Suprapubic skin (tissue), 3 donors: ENCODE measurements around the gene WNT11.

Source experiments
- CTCF ChIP-seq, 2 donors: fragments of 200-600 bp in 1 of 2; fragments of 450-650 bp in 1 of 2; sonication (generic) in 1 of 2; IDR thresholded peaks; one replicate each; pipeline ENCODE4 v1.5.1; 2016 to 2019; ENCODE audit warnings: antibody characterized with exemption in 2 of 2, mild to moderate bottlenecking in 1 of 2, moderate library complexity in 1 of 2
- EP300 ChIP-seq: sonication (generic); formaldehyde crosslinking; IDR thresholded peaks from one replicate; pipeline ENCODE4 v1.6.1; 2017; ENCODE audit warnings: antibody characterized with exemption

- TF ChIP-seq EP300 (no peak), CTCF (IDR thresholded peaks at IDR 0.05) (no peak)
These were observed 6.0 kb downstream of the WNT11 start for GRCh38 chr11:76200006-76200940.
